Limb (tissue), 2 donors: ENCODE measurements around the gene ADM.

Source experiments
- DNase-seq, 2 donors: peaks; one replicate each; pipeline ENCODE4 v3.0.0-alpha.2; 2016; ENCODE audit errors: extremely low spot score in 2 of 2

Gene ADM

DNA sequence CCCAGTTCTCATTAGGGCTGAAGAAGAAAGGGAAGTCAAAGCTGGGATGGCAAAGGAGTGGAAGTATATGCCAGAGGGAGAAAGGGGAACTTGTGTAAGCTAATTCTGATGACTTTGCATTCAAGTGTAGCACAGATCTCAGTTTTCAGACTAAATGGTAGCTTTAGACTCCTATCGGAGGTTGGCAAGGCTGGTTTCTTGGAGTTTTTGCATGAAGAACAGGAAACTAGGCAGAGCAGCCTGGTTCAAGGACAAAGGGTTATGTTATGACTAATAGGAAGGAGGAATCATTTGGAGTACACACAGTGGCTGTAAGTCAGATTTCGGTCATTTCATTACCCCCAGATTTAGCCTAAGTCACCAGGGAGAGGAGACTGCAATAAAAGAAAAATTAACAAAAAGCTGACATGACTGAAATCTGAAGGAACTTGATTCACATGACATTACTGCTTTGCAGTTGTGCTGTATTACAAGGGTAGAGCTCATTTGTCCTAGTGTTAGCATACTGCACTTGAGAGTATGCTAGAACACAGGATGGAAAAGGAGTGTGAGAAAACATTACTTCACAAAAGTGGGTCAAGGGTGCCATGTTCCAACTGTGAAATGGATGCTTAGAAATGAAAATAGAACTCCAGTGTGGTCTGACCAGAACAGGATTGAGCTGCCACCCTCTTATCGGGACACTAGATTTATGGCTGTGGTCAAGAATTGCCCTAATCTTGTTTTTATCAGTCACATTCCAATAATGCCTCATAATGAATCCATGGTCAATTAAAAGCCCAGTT lies 23.6 kb downstream of the ADM start:
- no peak for DNase-seq

DNA sequence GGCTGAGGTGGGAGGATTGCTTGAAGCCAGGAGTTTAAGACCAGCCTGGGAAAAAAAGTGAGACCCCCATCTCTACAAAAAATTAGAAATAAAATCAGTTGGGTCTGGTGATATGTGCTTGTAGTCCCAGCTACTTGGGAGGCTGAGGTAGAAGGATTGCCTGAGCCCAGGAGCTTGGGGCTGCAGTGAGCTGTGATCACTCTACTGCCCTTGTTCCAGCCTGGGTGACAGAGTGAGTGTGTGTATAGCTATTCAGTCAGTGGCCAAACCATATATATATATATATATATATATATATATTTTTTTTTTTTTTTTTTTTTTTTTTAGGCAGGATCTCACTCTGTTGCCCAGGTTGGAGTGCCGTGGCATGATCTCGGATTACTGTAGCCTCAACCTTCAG lies 24.5 kb downstream of the ADM start:
- DNase-seq: no peak

DNA sequence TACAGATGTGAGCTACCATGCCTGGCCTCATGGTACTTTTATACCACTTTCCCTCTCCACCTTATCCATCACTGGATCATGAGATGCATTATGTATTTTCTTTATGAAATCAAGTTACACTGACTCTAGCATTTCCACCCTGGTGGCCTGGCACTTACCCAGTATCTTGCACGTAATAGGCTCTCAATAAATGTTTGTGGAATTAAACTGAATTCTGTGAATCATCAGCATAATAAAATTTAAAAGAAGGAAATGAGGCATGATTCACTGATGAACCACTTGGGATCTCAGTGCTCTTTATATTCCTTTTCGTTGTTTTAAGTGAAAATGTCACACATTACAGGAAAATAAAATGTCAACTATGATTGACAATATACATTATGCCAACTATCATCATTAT lies 25.1 kb downstream of the ADM start:
- DNase-seq: no peak

DNA sequence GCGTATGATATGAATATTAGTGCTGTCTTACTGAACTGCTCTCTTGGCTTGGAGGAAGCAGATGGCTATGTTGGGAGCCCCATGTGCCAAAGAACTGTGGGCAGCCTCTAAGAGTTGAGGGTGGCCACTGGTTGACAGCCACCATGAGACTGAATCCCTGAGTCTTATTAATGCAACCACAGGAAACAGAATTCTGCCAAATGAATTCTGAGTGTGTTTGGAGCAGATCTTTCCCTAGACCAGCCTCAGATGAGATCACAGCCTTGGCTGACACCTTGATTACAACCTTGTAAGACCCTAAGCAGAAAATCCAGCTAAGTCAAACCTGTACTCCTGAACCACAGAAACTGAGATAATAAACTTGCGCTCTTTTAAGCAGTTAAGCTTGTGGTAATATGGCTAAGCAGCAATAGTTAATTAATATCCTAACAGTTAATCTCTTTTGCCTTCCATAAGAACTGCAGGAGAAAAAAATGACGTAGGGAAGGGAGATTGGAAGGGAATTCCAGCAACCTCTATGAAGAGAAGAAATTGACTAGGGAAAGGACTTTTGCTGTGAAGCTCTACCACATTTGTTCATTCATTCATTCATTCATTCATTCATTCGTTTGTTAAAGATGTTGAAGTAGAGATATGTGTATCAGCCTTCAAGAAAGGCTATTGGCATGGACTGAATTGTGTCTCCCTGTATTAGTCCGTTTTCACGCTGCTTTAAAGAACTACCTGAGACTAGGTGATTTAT lies 26.8 kb downstream of the ADM start:
- no peak for DNase-seq

DNA sequence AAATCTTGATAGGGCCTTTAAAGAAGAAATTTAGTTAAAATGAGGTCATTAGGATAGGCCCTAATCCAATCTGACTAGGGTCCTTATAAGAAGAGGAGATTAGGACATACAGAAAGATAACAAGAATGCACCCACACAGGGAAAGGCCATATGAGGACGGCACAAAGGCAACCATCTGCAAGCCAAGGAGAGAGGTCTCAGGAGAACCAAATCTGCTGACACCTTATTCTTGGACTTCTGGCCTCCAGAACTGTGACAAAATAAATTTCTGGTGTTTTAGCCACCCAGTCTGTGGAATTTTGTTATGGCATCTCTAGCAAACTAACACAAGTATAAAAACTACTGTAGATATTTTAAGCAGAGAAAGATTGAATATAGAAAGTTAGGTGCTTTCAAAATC lies 28.6 kb downstream of the ADM start:
- DNase-seq: no peak

DNA sequence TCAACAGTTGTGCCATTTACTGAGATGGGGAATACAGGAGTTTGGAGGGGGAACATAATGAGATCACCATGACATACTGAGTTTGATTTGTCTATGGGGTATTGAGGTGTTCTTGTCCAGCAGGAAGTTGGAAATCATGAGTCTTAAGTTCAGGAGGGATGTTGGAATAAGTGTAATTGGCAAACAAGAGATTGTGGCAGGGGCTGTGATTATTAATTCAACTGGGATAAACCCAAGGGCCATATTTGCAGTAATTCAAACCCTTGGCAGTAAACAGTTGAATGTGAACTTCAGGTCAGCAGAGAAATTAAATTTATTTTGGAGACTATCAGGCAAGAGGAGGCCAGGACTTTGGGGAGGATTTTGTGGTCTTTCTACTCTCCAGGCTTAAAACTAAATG lies 33.4 kb downstream of the ADM start:
- no peak for DNase-seq

DNA sequence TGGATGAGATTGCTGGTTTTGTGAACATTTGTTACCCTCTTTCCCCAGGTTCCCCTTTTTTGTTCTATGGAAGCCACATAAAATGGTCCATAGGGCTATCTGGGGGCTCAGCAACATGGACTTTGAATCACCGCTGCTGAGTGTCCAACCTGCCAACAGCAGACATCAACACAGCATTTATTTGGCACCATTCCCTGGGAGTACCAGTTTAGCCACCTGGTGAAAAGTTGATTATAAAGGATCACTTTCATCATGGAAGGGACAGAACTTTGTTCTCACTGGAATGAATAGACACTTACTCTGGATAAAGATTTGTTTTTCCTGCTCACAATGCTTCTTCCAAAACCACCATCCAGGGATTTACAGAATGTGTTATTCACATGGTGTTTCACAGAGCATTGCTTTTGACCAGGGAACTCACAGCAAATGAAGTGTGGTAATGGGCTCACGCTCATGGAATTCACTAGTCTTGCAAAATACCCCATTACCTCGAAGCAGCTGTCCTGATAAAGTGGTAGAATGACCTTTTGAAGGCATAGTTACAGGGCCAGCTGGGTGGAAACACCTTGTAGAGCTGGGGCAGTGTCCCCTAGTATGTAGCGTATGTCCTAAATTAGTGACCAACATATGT lies 43.9 kb downstream of the ADM start:
- no peak for DNase-seq

DNA sequence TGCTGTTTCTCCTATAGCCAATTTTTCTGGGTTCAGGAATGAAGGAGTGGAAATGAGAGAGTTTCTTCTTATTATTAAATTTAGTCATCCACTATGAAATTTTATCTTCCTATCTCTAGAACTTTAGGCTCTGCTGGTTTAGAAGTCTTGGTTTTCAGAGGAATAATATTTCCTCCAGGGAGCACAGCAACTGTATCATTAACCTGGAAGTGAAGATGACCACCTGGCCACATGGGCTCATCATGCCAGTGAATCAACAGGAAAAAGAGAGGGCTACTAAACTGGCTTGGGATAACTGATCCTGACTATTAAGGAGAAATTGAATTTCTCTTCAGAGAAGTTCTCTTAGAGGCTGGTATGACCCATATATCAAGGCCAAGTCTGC lies 44.4 kb downstream of the ADM start:
- no peak for DNase-seq

DNA sequence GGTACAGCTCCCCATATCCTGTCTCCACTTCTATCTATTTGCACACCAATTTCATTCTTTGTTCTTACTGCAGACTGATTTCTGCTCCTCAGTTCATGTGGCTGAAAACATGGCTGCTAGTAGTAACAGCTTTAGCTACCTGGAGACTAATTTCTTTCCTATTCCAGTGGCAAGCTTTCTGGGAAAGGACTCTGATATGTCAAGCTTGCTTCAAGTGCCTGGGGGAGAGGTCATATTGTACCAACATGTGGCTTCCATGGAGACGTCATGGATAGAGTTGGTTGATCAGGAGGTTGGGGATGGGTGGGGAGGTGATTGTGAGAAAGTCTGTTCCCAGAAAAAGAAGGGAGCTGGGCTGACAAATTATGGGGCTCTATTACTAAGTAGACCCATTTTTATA lies 44.9 kb downstream of the ADM start:
- DNase-seq: no peak

DNA sequence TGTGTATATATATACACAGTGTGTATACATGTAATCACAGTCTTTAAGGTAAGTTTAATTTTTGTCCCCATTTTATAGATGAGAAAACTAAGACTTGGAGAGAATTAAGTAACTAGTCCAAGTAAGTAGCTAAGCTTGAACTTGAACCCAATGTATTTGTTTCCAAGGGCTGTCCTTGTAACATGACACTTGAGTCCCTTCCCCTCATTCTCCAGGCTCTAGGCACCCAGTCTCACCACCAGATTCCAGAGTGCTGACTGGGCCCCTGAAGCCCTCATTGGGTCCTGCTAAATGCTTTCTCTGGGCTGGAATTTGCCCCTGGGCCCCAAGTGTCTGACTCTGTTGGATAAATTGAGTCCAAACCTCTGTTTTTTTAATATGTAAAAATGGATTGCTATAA lies 45.5 kb downstream of the ADM start:
- no peak for DNase-seq

DNA sequence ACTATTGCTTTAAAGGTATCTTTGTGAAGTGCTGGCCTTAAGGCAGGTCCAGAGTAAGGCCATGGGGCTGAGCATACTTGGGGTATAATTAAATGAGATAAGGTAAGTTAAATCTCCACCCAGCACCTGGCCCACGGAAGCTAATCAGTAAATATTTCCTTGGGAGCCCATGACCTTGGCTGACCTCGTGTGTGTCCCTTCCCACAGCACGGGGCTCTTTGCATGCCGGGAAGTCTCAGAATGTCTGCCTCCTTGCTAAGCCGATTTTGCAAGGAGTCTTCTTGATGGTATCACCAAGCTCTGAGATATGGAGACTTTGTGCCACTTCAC lies 46.5 kb downstream of the ADM start:
- no peak for DNase-seq

DNA sequence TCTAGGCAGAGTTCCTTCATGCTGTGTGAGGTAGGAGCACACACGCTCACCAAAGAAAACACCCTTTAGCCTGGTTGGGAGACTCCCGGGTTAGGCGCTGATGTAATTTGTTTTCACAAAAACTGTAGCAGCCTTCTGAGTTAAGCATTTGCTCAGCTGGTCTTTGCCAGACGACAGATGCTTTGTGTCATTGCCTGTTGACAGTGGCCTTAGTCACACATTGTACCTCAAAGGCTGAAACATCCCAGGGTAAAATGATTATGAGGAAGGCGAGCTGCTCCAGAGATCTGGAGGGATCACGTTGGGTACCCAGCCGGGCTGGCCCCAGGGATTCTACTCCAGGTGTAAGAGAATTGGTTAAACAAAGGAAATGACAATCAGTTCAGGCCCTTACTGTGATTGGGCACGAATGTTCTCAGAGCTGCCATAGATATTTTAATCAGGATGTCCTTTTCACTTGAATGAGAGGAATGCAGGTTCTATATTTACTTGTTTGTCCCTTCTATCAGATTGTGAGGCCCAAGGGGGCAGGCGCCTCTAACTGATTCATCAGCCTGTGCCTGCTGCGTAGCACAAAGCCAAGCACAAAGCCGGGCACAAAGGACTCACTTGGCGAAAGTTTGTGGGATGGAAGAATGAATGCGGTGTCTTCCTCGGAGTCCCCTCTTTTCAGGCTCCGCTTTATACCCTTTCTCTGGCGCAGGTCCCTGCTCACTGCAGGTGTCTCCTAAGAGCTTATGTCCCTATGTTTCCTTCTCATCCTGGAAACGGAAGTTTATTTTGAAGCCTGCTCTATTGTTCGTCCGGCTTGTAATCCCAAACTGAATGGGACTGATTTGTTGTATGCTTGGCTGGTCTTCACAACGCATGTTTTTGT lies 47.1 kb downstream of the ADM start:
- DNase-seq: peak; percentile 21 to 34

DNA sequence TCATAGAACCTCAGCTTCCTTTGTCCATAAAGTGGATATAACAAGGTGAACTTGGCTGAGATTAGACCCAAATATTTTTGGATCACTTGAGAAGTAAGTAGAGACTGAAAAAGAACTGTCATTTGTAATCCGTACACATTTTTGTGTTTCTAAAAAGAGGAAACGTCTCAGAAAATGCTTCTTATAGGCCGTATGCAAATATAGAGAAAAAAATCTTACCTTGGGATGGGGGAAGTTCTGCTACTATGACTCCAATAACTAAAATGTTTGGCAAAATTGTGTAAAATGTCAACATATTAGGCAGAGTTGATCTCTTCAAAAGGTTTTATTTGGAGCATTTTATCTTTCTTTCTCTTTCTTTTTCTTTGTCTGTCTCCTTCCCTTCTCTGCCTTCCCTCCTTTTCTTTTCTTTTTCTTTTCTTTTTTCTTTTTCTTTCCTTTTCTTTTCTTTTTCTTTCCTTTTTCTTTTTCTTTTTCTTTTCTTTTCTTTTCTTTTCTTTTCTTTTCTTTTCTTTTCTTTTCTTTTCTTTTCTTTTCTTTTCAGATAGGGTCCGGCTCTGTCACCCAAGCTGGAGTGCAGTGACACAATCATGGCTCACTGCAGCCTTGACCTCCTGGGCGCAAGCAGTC lies 48.2 kb downstream of the ADM start:
- DNase-seq: no peak

DNA sequence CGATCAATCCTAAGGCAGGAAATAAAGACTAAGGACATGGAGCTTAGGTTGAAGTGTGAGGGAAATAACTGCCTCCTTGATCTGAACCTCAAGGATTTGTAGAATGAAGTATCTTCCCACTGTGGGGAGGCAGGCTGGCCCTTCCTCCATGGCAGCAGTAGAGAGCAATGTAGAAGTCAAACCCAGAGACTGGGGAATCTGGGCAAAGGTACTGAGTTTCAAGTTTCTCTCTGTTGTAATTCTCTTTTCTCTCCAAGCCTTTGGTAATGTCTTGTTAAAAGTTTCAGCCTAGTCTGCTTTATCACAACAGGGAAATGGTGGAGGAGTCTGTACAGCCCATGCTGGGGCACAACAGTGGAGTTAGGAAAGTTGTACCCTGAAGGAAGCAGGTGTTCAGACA lies 49.5 kb downstream of the ADM start:
- no peak for DNase-seq

DNA sequence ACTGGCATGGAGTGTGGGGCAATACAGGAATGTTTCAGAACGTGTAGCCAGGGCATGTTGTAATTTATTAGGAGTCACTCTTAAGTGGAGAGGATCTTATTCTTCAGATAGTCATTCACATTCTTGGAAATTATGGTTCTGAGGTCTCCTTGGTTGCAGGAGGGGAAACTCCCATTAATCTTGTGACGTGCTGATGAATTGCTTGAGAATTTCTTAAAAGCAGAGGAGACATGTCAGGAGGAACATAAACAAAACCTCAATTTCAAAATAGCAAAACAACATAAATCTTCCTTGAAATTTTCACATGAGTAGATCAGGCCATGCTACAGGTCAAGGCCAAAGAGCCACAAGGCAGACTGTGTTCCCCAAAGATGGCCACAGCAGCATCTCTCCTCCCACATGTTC lies 50.4 kb downstream of the ADM start:
- DNase-seq: no peak

DNA sequence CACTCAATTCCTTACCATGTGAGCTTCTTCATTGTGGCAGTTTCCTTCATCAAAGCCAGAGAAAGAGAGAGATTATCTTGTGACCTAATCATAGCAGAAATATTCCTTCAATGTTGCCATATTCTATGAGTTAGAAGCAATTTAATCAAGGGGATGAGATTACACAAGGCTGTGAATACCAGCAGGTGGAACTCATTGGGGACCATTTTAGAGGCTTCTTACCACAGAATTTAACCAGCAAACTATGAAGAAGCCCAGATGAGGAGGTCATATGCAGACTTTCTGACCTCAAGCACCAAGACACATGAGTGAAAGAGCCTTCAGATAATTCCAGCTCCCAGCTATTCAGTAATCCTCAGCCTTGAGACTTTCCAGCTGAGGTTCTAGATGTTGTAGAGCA lies 51.3 kb downstream of the ADM start:
- no peak for DNase-seq
